GM12878 (cell line): ENCODE results near the gene NASP.

Experiments
- JUND ChIP-seq: IDR thresholded peaks from 2 replicates; pipeline ENCODE4 v1.6.1; 2012; ENCODE audit warnings: low read depth, mild to moderate bottlenecking, low read length, improper control_type of control experiment, moderate library complexity
- TF ChIP-seq, protein P1 (sequence below): IDR thresholded peaks from 2 replicates; pipeline ENCODE4 v1.6.1; 2012; ENCODE audit warnings: mild to moderate bottlenecking, low read depth, low read length

DNA sequence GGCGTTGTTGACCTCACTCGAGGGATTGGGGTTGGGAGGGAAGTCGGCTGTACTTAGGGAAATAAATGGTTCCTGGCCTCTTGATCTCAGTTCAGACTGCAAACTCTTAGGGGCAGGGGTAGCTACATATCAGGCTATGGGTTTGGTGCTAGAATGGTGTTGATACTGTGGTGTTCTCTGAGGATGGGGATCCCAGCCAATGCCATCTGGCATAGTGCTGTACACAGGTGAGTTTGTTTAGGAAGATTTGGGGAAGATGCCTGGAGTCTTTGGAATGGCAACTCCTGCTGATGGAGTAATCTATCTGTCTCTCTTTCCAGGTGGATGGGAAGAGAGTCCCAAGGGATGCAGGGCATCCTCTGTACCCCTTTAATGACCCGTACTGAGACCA, 14.3 kb upstream of the NASP start:
- TF ChIP-seq JUND, result no peak
- TF ChIP-seq, protein P1, sequence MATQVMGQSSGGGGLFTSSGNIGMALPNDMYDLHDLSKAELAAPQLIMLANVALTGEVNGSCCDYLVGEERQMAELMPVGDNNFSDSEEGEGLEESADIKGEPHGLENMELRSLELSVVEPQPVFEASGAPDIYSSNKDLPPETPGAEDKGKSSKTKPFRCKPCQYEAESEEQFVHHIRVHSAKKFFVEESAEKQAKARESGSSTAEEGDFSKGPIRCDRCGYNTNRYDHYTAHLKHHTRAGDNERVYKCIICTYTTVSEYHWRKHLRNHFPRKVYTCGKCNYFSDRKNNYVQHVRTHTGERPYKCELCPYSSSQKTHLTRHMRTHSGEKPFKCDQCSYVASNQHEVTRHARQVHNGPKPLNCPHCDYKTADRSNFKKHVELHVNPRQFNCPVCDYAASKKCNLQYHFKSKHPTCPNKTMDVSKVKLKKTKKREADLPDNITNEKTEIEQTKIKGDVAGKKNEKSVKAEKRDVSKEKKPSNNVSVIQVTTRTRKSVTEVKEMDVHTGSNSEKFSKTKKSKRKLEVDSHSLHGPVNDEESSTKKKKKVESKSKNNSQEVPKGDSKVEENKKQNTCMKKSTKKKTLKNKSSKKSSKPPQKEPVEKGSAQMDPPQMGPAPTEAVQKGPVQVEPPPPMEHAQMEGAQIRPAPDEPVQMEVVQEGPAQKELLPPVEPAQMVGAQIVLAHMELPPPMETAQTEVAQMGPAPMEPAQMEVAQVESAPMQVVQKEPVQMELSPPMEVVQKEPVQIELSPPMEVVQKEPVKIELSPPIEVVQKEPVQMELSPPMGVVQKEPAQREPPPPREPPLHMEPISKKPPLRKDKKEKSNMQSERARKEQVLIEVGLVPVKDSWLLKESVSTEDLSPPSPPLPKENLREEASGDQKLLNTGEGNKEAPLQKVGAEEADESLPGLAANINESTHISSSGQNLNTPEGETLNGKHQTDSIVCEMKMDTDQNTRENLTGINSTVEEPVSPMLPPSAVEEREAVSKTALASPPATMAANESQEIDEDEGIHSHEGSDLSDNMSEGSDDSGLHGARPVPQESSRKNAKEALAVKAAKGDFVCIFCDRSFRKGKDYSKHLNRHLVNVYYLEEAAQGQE, result no peak
